ENCODE results near the gene APOL3. TPM values are rescaled to one million over a fixed set of nuclear protein-coding genes. Genes with fewer than 3 reads are reported as not detected.

Gene APOL3
- total RNA-seq, 1 experiment from 2014 or later = not detected

DNA sequence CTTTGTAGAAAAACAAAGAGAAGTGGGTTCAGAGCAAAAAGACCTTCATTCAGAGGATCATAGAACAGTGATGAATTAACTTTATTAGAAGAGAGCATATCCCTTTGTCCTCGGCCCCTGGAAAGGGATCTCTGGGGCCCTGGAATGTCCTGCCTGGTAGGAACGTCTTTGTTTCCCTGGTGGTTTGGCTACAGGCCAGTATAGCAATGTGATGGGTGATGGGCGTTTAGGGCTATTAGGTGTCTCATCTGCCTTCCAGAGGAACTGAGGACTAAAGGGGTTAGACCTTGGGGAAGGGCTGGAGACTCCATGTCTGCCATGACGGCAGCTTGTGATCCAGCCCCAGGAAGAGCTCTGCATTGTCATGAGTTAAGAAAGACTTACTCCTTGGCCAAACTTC is 32.0 kb upstream of the APOL3 start:
- no peak overlapping the region for H3K4me3 Mint-ChIP-seq
- peaks cover 5% of the 10 kb centered on the region; the same call in 1 of the 2 replicates for H3K27me3 Mint-ChIP-seq (ENCODE audit: low read depth)
- Histone ChIP-seq H3K23me2 (ENCODE audit: insufficient read length, low read depth, low read length, poor library complexity, severe bottlenecking) (no peaks in the 10 kb centered on the region), H4K20me1 (ENCODE audit: control insufficient read depth, insufficient read depth, insufficient read length) (no peaks in the 10 kb centered on the region), H2BK15ac (ENCODE audit: low read depth, low read length) (no peak overlapping the region), H3K4me1 (ENCODE audit: insufficient read depth, low read length) (peaks cover 2% of the 10 kb centered on the region; the same call in 1 of the 2 replicates), H2BK120ac (ENCODE audit: low read depth, low read length, poor library complexity, severe bottlenecking) (no peak overlapping the region), H3K56ac (ENCODE audit: insufficient read length, low read depth, low read length) (no peak overlapping the region), H3K9ac (ENCODE audit: extremely low read depth, insufficient read length, low read length) (no peak overlapping the region), H3K9me3 (ENCODE audit: control insufficient read depth, low read depth, low read length) (no peaks in the 10 kb centered on the region), H3K27ac (ENCODE audit: insufficient read length, low read depth, low read length) (no peak overlapping the region), H3K14ac (ENCODE audit: insufficient read depth, low read length) (no peak overlapping the region), H4K91ac (ENCODE audit: insufficient read length, low read depth, low read length) (no peak overlapping the region), H4K8ac (replicated peaks; ENCODE audit: insufficient read length, low read depth, low read length) (no peak overlapping the region), H3K4ac (ENCODE audit: low read depth, low read length) (no peak overlapping the region), H2AFZ (ENCODE audit: low read length) (no peak overlapping the region), H3K79me1 (ENCODE audit: insufficient read depth, low read depth, low read length, poor library complexity, severe bottlenecking) (no peaks in the 10 kb centered on the region), H4K5ac (ENCODE audit: insufficient read length, low read depth, low read length) (no peak overlapping the region), H3K18ac (ENCODE audit: insufficient read length, low read depth, low read length) (no peak overlapping the region), H3T11ph (ENCODE audit: low read length) (no peak overlapping the region), H3K79me2 (ENCODE audit: insufficient read depth, low read length) (no peaks in the 10 kb centered on the region), H3K23ac (ENCODE audit: insufficient read length, low read depth, low read length) (no peak overlapping the region), H2BK12ac (ENCODE audit: insufficient read length, low read depth, low read length) (no peak overlapping the region), H2AK5ac (ENCODE audit: insufficient read length, low read length) (no peak overlapping the region), H2BK5ac (ENCODE audit: insufficient read length, low read length) (no peak overlapping the region), H3K4me2 (ENCODE audit: insufficient read depth, insufficient read length, low read length) (no peak overlapping the region), H3K27me3 (ENCODE audit: insufficient read depth, low read length) (no peaks in the 10 kb centered on the region), H2BK20ac (ENCODE audit: low read depth, low read length, poor library complexity, severe bottlenecking) (no peak overlapping the region)
- no peak for DNase-seq
- H3K9me3 Mint-ChIP-seq = peaks cover 5 to 6% of the 10 kb centered on the region in 2 experiments; a peak in 4 of 5 replicates
- WGBS (ENCODE audit: extremely low coverage, insufficient read length, low lambda C conversion rate) = no CpG with 5 or more reads among the region's 4 CpGs
- H3K4me1 Mint-ChIP-seq = peaks cover 54 to 58% of the 10 kb centered on the region in 2 experiments
- TF ChIP-seq, protein P1, sequence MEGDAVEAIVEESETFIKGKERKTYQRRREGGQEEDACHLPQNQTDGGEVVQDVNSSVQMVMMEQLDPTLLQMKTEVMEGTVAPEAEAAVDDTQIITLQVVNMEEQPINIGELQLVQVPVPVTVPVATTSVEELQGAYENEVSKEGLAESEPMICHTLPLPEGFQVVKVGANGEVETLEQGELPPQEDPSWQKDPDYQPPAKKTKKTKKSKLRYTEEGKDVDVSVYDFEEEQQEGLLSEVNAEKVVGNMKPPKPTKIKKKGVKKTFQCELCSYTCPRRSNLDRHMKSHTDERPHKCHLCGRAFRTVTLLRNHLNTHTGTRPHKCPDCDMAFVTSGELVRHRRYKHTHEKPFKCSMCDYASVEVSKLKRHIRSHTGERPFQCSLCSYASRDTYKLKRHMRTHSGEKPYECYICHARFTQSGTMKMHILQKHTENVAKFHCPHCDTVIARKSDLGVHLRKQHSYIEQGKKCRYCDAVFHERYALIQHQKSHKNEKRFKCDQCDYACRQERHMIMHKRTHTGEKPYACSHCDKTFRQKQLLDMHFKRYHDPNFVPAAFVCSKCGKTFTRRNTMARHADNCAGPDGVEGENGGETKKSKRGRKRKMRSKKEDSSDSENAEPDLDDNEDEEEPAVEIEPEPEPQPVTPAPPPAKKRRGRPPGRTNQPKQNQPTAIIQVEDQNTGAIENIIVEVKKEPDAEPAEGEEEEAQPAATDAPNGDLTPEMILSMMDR (conservative IDR thresholded peaks at IDR 0.05) = no peak
- H3K27ac Mint-ChIP-seq = no peak overlapping the region
- peaks cover 2 to 8% (median 5%) of the 10 kb centered on the region in 3 experiments; a peak in 4 of 7 replicates for H3K36me3 Mint-ChIP-seq (ENCODE audit: insufficient read depth in 1 of 3, low read depth in 3 of 3)
